SKM-1 treated with dmso at 0.1 percent for 144 hours (cell line): Measurements from ENCODE around the gene FKBP15.

Experiments used
- DNase-seq: peaks from one replicate; lab custom pipeline; 2025; ENCODE audit not compliant: unreplicated experiment; lab: John Stamatoyannopoulos, UW

Gene FKBP15

DNA sequence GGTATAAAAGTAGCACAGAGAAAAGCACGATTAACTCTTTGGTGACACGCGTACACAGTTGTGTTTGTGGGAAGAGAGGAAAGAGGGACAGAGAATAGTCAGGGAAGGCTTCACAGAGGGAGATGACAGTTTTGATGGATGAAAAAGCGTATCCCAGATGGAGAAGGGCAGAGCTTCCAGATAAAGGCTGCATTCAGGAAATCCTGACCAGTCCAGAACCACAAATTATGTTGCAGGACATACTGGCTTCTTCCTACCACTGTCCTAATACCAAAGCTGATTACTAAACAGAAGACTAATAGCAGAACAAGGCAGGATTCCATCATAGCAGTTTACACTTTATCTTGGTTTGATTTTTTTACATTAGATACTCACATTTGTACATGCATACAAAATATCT, 35.8 kb downstream of the FKBP15 start:
- no peak for DNase-seq

DNA sequence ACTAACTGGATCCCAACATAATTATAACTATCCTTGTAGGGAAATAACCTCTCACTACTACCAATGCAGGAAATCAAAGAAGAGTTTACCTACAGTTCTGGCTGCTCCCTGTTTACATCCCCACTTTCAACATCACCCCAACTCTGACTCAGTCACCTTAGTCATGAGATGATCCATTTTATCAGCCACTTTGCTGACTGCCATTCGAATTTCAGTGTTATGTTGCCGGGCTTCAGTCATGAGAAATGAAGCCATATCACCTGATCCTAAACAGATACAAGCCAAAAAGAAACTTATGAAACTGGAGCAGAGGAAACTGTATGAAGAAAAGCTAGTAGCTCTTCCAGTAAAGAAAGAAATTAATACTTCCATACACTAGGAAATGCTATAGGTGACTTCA, 36.5 kb downstream of the FKBP15 start:
- DNase-seq = no peak

GRCh38 chr9:113183956-113184488, 37.1 kb downstream of the FKBP15 start:
- DNase-seq = no peak

DNA sequence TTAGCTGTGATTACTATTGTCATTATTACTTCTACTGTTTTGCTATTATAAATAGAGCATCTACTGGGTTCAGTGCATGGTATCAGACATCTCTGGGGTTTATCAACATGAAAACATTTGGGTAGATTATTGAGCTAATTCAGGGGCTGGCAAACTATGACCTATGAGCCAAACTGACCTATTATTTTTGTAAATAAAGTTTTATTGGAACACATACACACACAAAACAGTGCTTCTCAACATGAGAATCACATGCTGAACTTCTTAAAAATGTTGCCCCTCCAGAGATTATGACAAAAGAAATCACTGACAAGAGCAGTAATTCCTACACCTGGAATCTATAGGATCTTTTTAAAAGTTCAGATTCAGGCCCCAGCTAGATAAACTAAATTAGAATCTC, 39.9 kb downstream of the FKBP15 start:
- DNase-seq = no peak

DNA sequence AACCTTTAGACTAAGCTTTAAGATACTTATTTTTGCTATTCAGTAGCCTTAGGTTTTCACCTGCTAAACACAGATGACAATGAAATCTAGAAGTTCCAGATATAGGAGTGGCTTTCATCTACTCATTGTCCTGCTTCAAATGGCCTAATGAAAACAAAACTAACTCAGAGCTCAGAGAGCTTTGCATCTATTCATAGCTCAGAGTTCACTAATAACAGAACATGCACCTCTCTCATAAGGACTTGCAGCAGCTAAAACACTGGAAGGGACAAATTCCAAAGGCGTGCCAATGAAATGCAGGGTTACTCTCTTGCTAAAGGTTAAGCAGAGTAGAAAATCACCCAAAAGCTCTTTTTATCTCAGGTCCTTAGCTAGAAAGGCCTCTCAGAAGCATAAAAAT, 41.2 kb downstream of the FKBP15 start:
- no peak for DNase-seq

DNA sequence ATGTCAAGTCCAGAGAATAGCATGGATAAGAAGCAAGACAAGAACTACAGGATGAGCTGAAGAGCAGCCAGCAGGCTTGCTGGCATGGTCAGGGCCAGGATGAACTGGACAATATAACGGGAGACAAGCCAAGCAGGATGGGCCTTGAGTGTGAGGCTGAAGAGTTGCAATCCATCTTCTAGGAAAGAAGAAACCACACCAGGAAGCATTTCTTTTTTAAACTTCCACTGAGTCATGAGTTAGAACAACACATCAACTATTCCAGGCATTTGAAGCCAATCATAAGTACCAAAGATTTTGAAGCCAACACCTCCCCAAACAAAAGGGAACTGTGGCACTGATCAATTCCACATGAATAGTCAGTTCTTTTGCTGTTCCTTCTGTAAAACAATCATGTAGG, 43.0 kb downstream of the FKBP15 start:
- DNase-seq = no peak

GRCh38 chr9:113177251-113177650, 43.8 kb downstream of the FKBP15 start:
- DNase-seq = no peak

GRCh38 chr9:113176803-113177202, 44.3 kb downstream of the FKBP15 start:
- DNase-seq = no peak

DNA sequence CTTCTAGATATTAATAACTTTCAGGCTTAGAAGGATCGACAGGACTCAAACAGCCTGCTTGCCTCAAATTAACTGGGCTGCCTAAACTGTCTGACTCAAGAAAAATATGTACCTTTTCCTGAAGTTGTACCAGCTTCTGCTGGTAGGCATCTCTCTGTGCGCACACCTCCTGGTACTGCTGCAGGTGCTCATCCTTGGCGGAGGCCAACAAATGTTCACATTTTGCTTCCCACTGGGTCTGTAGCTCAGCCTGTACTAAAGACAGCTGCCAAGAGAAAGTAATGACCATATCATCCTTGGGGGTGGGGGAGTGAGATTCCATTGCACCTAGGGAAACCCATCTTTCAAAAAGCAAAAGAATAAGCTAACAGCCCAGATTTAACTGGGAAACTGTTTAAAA, 47.7 kb downstream of the FKBP15 start:
- DNase-seq = no peak

GRCh38 chr9:113168809-113169208, 52.3 kb downstream of the FKBP15 start:
- no peak for DNase-seq

GRCh38 chr9:113166039-113166438, 55.0 kb downstream of the FKBP15 start:
- DNase-seq = no peak

DNA sequence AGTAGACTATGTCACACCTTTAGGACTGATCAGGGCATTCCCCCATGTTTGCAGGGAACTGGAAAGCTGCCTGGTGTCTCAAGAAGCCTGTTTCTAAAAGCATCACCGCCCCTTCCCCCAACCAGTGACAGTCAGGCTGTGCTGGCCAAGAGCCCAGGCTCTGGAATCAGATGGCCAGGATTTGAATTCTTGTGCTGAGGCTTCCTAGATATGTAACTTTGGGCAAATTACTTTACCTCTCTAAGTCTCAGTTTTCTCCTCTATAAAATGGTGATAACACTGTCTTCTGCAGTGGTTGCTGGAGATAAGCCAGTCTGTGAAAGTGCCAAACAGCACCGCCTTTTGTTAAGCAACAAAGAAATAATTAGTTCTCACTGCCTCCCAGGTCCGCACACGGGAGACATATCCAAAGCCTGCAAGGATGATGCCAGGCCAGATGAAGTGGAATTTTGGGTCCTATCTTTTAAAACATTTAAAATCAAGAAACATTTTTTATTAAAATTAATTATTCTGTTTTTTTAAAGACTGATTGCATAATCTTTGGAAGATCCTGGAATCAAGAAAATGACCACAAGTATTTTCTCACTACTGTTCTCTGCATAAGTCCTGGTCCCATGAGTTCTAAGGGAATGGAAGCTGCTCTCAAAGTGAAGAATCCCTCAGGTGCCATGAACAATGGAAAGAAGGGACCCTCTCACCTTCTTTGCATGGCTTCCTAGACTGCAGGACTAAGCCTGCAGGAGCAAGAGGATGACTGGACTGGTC, 56.4 kb downstream of the FKBP15 start:
- no peak for DNase-seq

GRCh38 chr9:113163001-113163400, 58.1 kb downstream of the FKBP15 start:
- DNase-seq = no peak

DNA sequence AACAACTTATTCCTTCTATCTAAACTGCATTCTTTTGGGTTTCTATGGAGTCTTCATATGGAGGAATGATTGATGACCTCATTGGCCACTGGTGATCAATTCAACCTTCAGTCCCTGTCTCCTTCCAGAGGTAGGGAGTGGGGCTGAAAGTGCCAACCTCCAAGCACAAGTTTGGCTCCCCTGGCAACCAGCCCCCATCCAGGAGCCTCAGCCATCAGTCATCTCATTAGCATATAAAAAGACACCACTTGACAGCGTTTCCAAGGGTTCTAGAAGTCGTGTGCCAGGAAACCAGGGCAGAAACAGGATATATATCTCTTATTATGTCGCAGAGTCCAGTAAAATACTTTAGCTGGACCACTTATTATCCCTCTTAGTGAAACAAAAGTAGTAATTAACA, 60.5 kb downstream of the FKBP15 start:
- no peak for DNase-seq

DNA sequence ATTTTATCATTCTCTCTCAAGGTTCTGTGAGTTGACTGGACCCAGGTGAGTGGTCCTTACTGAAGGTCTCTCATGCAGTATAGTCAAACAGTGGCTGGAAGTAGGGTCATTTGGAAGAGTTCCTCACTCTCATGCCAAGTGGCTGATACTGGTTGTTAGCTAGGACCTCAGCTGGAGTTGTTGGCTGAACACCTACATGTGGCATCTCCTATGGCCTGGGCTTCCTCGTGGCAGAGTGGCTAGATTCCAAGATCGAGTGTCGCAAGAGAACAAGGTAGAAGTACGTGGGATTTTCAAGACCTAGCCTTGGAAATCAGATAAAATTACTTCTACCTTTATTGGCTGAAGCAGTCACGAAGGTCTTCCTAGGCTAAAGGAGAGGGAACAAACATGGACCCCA, 62.6 kb downstream of the FKBP15 start:
- no peak for DNase-seq

GRCh38 chr9:113156880-113157279, 64.2 kb downstream of the FKBP15 start:
- no peak for DNase-seq

DNA sequence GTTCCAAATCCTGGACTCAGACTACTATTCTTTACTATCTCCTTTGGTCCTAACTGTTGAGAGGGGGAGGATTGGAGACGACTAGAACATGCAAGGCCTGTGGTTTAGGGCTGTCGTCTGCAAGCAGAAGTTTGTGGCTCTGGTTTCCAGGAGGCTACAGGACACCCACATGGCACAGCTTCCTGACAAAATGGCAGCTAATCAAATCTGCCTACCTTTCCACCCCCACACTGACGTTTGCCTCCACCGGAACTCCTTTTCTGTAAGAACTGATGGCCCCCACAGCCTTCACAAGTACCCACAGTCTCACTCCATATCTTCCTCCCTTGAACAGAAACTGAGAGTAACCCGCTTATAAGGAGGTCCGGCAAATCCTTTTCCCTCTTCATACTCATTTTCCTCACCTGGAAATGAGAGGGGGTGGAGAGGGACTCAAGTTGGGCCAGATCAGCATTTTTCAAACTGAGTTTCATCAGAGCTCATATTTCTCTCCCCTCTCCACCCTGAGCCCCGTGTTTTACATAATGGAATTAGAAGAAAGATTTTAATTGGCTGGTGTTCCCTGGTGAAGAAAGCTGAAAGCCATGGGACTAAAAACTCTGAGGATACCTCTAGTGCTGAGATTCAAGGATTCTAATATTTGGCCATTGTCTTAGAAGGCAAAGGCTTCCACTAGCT, 65.0 kb downstream of the FKBP15 start:
- DNase-seq = peak; percentile 49

DNA sequence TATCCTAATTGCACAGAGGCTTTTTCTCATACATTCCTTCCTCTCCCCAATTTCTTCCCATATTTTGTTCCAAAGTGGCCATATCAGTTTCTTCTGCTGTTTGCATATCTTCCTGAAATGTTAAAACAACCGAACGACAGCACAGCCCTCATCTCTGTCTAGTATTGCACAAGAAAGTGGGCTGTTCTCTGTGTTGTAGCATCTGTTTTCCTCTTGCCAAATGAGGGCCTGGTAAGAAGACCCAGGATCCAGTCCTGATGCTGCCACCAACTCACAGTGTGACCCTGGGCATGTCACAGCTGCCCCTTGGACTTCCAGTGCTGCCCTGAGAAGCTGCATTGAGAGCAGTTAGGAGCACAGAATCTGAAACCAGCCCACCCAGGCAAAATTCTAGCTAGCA, 66.1 kb downstream of the FKBP15 start:
- no peak for DNase-seq

DNA sequence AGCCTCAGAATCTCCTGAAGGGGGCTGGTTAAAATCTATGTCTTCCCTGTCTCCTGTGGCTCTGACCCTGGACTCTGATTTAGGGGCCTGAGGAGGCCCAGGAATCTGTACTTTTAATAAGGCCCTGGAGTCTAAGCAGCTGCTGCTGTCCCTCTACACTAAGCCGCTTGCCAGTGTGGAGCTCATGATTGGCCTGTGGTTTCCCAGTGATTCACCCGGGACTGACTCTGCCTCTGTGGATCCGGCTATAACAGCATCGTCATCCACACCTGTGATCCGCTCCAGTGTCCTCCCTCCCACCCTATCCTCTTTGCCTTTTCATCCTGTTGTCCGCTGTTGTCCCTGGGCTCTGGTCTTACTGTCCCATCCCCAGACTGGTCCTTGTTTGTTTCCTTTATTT, 66.6 kb downstream of the FKBP15 start:
- no peak for DNase-seq

- no peak for DNase-seq
Observed at GRCh38 chr9:113153599-113153998, 67.5 kb downstream of the FKBP15 start.

GRCh38 chr9:113152699-113153098, 68.4 kb downstream of the FKBP15 start:
- no peak for DNase-seq
